GM18951 (cell line): ENCODE measurements around the gene HSD17B7.
"Not testable (repeated sequence)": the region's sequence is repeated elsewhere in the genome, so short reads cannot be mapped to it uniquely, and the experiment has no call there.

Source experiments
- POLR2A ChIP-seq: IDR thresholded peaks from 4 replicates; pipeline ENCODE4 v1.6.1; 2011; ENCODE audit warnings: mild to moderate bottlenecking; ENCODE audit not compliant: insufficient read length, insufficient read depth; ENCODE audit errors: extremely low read depth
- in situ Hi-C: fragments of 300-500 bp; cut with MboI; formaldehyde crosslinking; loops from one replicate; pipeline ENCODE4 v1.12.0; 2022; ENCODE audit warnings: low sequenced_read_pairs, mixed read lengths, inconsistent platforms; ENCODE audit not compliant: unreplicated experiment

The HSD17B7 gene, protein sequence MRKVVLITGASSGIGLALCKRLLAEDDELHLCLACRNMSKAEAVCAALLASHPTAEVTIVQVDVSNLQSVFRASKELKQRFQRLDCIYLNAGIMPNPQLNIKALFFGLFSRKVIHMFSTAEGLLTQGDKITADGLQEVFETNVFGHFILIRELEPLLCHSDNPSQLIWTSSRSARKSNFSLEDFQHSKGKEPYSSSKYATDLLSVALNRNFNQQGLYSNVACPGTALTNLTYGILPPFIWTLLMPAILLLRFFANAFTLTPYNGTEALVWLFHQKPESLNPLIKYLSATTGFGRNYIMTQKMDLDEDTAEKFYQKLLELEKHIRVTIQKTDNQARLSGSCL

DNA sequence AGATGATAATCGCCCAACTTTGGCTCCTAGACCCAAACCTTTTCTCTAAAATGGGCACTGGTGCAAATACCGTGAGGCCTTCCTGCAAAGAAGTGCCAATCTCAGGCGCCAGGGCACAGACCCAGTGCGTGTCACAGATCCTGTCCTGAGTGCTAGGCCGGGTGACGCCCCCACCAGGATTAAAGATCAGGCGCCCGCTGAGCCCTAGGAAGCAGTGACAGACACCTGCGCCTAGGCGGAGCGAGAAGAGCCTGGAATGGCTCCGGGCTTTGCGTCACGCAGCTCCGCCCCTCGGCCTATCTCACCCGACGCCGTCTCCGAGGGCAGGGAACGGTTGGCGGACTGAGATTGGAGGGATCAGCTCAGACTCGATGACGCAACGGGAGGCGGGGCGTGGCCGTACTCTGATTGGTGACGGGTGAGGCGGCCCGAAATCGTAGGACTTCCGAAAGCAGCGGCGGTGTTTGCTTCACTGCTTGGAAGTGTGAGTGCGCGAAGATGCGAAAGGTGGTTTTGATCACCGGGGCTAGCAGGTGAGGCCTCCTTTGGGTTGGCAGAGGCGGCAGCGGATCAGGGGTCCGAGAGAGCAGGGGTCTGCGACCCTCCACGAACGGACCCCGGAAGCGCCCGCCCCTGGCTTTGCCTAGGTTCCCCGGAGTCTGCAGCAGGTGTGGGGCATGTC, at the start of gene HSD17B7:
Gene HSD17B7 (plus strand): TSS at position 400 of the 682 bp plus-strand sequence. CDS start 99 bp downstream, at position 499.
- in situ Hi-C loops = not testable (repeated sequence)
- peak; percentile 61 for TF ChIP-seq POLR2A

DNA sequence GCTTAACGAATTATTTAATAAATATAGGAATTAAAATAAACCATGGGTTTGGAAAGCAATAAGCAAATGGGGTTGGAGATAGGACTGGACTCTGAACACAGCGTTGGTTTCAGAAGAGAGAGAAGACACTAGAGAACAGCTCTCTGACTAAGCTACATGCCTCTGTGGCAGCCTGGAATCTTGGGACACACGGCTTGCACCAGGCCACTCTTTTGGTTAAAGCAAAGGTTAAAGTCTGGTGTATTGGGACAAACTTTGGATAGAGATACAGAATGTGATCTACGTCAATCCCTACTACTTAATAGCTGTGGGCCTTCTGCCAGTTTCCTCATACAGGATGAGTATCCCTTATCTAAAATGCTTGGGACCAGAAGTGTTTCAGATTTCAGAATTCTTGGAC, 49.7 kb upstream of the HSD17B7 start:
- no peak for TF ChIP-seq POLR2A
- in situ Hi-C loops = no loop called here

DNA sequence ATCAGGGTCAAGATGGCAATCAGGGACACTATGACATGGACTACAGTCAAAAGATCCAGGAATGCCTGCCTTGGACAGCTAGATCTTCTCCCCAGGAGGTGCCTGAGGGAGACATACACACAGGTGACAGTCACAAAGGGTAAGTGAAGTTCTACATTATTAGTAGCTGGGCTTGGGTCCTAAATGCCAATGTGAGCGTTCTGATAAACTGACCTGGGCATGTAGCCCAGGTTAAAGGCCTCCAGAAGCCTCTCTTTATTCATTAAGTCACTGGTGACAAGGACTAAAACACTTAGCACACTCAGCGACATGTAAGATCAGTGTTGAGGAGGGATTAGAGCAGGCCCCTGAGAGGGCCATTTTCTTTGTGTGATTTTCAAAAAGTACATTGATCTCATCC, 48.9 kb upstream of the HSD17B7 start:
- in situ Hi-C loops = no loop called here
- no peak for TF ChIP-seq POLR2A

DNA sequence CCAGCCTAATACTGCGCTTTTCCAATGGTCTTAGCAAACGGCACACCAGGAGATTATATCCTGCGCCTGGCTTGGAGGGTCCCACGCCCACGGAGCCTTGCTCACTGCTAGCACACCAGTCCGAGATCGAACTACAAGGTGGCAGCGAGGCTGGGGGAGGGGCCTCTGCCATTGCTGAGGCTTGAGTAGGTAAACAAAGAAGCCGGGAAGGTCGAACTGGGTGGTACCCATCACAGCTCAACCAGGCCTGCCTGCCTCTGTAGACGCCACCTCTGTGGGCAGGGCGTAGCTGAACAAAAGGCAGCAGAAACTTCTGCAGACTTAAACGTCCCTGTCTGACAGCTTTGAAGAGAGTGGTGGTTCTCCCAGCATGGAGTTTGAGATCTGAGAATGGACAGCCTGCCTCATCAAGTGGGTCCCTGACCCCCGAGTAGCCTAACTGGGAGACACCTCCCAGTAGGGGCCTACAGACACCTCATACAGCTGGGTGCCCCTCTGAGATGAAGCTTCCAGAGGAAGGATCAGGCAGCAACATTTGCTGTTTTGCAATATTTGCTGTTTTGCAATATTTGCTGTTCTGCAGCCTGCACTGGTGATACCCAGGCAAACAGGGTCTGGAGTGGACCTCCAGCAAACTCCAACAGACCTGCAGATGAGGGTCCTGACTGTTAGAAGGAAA, 44.1 kb upstream of the HSD17B7 start:
- in situ Hi-C loops = not testable (repeated sequence)

DNA sequence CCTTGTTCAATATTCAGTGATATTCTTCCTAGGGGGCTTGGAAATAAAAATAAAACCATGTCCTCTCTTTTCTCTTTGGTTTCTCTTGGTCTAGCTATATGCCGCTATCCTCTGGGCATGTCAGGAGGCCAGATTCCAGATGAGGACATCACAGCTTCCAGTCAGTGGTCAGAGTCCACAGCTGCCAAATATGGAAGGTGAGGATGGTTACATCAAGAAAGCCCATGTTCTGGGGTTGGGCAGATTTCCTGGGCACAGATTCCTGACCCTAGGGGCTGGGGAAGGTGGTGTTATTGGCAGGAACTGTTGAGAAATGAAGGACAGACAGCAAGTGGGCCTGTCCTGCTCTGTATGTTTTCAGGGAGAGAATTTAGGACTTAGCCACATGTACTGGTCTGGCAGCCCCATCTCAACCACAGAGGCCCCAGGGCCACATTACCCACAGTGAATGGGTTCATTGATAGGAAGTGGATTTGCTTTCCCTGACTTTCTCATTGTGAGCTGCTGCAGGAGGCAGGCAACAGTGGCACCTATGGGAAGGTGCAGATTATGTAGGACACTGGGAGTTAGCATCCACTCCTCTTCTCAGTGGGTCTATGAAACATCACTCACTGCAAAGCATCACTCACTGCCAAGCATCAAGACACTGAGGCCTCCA, 37.4 kb upstream of the HSD17B7 start:
- in situ Hi-C loops = no loop called here
- no peak for TF ChIP-seq POLR2A

DNA sequence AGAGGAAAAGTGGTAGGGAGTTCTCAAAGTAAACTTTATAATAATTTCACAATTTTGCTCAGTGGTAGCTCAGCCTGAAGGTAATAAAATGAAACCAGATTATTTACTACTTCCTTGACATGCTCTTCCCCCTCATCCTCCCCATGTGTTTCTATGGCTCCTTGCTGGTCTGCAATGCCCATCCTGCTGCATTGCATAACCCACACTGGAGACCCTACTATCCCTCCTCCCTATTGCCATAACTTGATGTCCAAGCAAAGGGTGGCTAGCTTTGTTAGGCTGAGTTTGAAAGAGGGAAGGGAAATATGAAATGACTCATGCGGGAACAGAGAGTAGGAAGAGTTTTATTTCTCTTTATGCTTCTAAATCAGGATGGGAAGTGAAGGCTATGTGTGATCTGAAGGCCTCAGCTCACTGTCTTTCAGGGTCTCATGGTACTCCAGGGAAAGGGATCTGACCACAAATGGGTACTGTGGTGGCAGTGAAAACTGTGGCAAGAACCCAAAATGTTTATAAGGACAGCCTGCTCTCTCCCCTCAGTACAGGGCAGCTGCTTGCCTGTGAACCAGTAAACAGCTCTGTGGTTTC, 36.4 kb upstream of the HSD17B7 start:
- no peak for TF ChIP-seq POLR2A
- in situ Hi-C loops = no loop called here

DNA sequence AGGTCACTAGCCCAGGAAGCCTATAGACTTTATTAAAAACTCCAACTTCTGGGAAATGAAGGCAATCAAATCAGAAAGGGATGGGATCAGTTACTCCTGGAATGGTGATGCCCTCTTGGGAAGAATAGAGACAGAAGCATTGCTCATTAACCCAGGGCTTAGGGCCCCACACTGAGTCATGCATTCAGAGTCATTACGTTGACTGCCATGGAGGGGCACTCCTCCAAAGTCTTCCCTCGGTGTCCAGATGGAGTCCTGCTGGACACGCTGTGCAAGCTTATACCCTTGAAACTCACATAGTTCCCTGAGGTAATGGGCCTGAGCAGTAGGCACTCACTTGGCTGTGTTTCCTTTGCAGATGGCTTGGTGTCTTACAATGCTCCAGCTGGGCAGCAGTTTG, 35.2 kb upstream of the HSD17B7 start:
- no peak for TF ChIP-seq POLR2A
- in situ Hi-C loops = no loop called here

DNA sequence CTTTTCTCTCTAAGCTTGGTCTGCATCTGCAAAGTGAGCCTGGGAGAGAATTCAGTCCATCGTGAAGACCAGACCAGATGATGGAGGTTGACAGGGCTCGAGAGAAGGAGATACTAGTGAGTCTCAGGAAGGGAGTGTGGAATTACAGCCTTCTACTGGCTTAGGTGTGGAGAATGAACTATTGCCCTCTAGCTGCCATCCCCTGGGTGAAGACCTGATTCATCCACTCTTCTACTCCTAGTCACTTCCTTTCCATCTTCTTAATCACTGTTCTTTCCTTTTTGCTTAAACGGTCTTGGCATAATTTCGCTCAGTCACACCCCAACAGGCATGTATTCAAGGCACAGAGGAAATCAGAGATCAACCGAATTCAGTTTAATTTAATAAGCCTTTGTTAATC, 34.0 kb upstream of the HSD17B7 start:
- in situ Hi-C loops = no loop called here
- no peak for TF ChIP-seq POLR2A

DNA sequence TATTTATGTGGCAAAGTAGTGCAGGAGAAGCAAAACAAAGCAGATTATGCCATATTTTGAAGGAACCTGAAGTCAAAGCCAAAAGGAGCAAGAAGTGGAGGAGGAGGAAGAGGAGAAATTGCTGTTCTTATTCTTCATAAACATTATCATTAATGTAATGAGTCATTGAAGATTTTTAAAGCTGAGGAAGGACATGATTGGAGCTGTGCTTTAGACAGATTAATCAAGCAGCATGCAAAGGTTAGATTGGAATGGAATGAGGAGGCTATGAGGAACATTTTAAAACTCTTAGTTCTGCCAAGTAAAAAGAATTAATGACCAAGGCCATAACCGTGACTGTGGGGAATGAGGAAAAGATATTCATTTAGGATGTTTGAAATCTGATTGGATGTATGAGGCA, 33.0 kb upstream of the HSD17B7 start:
- TF ChIP-seq POLR2A = no peak
- in situ Hi-C loops = no loop called here

DNA sequence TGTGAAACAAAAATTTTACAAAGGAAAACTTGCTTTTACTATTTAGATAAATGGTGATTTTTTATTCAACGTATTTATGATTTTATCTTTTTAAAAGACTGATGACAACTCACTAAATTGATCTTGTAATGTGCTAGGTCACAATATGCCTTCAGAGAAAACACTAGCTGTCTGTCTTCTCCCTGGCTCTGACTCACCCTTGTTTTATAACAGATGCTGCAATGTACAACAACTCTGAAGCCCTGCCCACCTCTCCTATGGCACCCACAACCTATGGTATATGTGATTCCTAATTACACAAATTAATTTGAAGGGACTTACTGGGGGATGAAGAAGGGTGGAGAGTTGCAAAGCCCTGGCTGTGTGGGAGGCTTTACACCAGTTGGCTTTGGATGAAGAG, 24.7 kb upstream of the HSD17B7 start:
- no peak for TF ChIP-seq POLR2A
- in situ Hi-C loops = no loop called here

DNA sequence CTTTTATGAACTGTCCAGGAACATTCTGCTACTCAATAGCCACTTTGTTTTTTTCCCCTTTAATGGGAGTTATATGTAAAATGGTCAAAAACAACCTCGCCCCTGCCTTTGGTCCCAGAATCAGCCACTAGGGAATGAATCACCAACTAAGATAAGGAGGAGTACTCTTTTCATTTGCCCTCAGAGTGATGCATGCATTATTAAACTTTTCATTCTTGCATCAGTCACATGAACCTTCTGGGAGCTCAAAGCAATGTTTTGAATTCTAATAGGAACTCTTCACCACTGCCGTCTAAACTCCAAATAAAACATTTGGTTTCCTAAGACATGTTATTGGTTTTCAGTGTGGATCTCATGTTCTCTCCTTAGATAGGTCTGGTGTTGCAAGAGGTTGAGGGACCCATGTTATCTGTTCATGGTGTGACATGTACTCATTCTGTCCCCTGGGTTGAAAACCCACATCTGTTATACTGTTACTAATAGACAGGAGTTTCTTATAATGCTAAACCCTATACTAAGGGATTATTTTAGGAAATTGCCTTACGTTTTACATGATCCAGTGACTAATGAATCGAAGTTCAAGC, 17.8 kb upstream of the HSD17B7 start:
- in situ Hi-C loops = no loop called here
- no peak for TF ChIP-seq POLR2A

DNA sequence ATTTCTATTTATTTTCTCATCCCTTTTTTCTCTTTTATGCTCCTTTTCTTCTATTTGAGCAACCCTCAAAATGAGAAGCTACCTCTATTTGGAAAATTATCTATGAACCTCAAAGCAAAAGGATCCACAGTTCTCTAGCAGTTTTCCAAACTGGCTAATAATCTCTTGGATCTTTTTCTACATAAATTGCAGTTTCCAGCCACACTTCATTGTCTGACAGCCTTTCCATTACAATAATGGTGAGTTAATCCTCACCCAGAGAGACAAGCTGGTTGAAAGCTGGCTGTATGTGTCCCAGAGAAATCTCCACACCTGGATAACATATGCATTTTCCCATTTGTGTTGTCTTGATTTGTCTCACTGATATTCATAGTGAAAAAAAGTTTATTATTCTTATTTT, 16.5 kb upstream of the HSD17B7 start:
- TF ChIP-seq POLR2A = no peak
- in situ Hi-C loops = no loop called here

DNA sequence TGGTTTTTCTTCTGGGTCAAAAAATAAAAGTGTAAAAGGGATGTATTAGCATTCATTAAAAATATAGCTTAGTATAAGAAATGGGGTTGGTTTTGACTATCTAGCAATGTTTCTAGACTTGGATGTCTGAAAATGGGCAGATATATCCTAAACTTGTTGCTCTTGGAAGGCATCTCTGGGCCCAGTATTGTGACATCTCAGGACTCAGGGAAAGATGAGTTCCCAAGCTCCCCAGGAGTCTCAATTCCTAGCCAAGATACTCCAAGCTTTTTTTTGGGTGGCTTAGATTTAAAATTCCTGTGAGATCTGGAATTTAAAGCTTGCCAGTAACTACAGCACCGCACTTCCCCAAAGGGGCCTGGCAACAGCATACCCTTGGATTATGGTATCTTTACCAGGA, 11.5 kb upstream of the HSD17B7 start:
- no peak for TF ChIP-seq POLR2A
- in situ Hi-C loops = no loop called here

DNA sequence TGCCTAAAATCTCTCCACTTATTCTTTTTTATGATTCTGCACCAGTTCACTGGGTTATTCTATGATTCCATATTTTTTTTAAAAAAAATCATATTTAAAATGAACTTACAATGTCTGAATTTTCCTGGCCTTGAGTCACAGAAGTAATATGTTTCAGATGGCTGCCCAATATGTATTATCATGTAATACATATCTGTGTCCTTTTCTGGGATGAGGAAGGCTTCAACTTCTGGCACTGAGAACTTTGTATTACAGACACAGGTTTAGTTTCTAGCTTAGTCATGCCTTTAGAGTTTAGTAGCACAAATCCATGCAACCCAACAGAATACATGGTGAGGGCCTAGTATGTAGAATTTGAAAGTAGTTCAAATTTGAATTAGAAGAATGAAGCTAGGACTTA, 7.8 kb upstream of the HSD17B7 start:
- in situ Hi-C loops = no loop called here
- no peak for TF ChIP-seq POLR2A

DNA sequence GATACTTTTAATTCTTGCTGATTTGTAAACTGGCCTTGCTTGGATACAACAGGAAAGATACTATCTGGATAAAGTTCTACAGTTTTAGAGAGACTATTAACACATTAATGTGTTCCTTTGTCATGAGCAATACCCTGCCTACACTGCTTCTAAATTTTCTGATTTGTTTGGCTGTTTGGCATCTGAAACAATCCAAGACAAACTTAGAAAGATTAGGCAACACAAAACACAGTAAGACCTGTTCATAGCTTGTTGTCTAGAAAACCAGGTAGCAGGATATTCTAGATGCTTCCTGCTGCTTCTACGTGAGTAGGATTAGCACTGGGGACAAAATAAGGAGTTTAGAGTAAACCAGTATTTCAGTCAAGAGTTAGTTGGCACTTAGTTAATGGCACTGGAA, 5.6 kb upstream of the HSD17B7 start:
- in situ Hi-C loops = not testable (repeated sequence)

DNA sequence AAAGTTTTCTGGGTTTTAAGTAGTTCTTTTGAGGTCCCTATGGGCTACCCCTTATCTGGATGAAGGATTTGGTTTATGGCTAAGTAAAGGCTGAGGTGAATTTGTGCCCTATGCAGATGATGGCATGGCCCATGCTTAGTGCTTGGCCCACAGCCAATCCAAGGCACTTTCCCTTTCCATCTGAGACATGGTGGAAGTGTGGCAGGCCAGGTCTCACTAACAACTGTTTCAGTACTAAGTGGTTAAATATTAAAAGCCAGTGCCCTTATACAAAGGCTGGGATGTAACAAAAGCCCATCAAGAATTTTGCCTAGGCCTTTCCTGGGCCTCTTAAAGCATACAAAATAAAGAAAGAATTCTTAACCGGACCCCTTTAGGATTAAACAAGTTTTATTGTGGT, 1.7 kb upstream of the HSD17B7 start:
- in situ Hi-C loops = not testable (repeated sequence)

DNA sequence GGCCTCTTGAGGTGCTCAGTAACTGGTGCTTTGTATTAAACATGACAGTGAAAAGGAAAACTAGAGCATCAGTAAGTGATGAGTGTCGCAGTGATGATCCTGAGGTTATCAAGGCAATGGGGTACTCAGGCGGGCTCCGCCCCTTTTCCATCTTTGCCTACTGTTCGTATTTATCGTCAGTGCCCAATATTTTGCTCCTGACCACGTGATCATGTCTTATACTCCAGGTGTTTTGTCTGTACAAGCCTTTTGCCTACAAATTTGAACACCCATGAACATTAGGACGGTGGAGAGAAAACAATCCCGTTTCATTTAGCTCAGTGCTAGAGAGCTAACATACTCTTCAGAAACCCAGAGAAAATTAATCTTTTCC, 469 bp downstream of the HSD17B7 start:
- in situ Hi-C loops = not testable (repeated sequence)

DNA sequence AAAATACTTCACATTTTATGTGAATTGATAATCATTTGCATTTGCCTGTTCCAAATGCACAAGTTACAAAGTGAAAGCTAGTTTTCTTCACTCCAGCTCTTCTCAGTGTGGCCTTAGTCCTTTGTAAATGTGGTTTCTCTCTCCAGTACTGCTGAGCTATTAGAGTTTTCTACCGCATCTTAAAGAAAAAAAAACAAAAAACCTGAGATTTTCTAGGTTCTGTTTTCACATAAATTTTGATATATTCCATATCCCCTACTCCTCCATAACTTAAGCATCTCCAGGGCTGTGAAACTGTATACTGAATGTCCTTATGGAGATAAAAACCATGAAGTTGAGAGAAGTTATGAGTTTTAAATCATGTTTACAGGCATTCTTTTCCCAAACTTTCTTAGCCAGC, 3.8 kb downstream of the HSD17B7 start:
- in situ Hi-C loops = not testable (repeated sequence)

DNA sequence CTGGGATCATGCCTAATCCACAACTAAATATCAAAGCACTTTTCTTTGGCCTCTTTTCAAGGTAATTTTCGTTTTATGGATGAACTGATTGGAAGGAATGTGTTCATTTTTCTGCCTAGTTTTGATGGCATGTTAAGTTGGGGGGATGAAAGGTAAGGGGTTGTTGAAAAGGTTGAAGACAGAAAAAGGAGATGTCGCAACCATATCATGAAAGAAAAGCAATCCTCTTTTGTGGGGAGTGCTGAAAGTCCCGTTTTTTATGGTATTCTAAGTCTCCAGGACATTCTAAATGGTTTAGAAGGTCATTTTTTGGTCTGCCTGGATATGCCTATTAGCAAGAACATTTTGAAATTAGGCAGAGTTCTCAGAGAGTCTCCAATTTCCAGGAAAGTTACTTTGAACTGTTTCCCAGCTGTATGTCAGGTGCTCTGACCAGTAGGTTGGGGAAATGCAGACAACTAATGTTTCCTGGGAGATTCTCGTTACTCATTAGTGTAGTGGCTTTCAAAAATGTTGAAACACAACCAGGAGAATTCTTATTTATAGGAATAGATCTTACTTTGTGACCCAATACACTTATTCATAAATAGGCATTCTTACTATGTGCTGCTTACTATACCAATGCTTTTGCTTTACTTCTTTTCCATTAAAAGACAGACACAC, 6.2 kb downstream of the HSD17B7 start:
- in situ Hi-C loops = not testable (repeated sequence)
